Activated B cell treated with CpG ODN at 0.5 μM for 24 hours (primary cell): ENCODE measurements around the gene CTDSP2. TPM values are rescaled to one million over a fixed set of nuclear protein-coding genes. Genes with fewer than 3 reads are reported as not detected.
"Not testable (repeated sequence)": the region's sequence is repeated elsewhere in the genome, so short reads cannot be mapped to it uniquely, and the experiment has no call there.

ENCODE experiments used
- ATAC-seq: fragments of 200-7000 bp; cut with Tn5 transposase; one replicate; pipeline ENCODE4 v1.10.0; 2021; ENCODE audit warnings: low read depth, mild to moderate bottlenecking, moderate library complexity
- CTCF ChIA-PET: fragments of 350-600 bp; sonication (Branson Sonifier 250); formaldehyde crosslinking; loops from one replicate; lab custom pipeline; 2021; ENCODE audit warnings: antibody characterized with exemption; lab: Charles Lee
- POLR2A ChIA-PET: fragments of 350-600 bp; sonication (Branson Sonifier 250); formaldehyde crosslinking; loops from one replicate; lab custom pipeline; 2021; ENCODE audit warnings: antibody characterized with exemption; lab: Charles Lee
- DNase-seq: peaks from one replicate; pipeline ENCODE4 v3.0.0; 2022
- H3K27ac Mint-ChIP-seq: one replicate; pipeline ENCODE4 v1.8.0; 2020; ENCODE audit warnings: mixed read lengths
- H3K27me3 Mint-ChIP-seq: one replicate; pipeline ENCODE4 v1.8.0; 2021; ENCODE audit warnings: mixed read lengths
- H3K36me3 Mint-ChIP-seq: one replicate; pipeline ENCODE4 v1.8.0; 2021; ENCODE audit warnings: low read depth, mixed read lengths
- H3K4me1 Mint-ChIP-seq: one replicate; pipeline ENCODE4 v1.8.0; 2021; ENCODE audit warnings: mixed read lengths
- H3K4me3 Mint-ChIP-seq: one replicate; pipeline ENCODE4 v1.8.0; 2020; ENCODE audit warnings: mild to moderate bottlenecking, mixed read lengths
- H3K9me3 Mint-ChIP-seq: one replicate; pipeline ENCODE4 v1.8.0; 2020; ENCODE audit warnings: mixed read lengths
- intact Hi-C: fragments of 100-400 bp; cut with micrococcal nuclease; formaldehyde crosslinking; loops from one replicate; pipeline ENCODE4 v1.15.1; 2024
- total RNA-seq: library from RNA; stranded (reverse); gene quantifications from 2 replicates; pipeline ENCODE4 v1.2.3, GENCODE V29; 2022
- TF ChIP-seq, protein P1 (sequence below): fragments of 200-600 bp; IDR thresholded peaks from one replicate; pipeline ENCODE4 v1.8.0; 2022; ENCODE audit warnings: antibody characterized with exemption, mild to moderate bottlenecking

The CTDSP2 gene
- total RNA-seq, 1 donor from 2014 or later = 81.5 TPM

DNA sequence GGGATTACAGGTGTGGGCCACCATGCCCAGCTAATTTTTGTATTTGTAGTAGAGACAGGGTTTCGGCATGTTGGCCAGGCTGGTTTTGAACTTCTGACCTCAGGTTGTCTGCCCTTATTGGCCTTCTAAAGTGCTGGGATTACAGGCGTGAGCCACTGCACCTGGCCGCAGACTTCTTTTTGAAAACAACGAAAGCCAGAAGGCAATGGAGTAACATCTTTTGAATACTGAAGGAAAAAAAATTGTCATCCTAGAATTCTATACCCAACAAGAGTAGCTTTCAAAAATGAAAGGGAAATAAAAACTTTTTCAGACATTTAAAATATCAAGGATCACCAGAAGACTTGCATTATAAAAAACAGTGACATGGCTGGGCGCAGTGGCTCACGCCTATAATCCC lies 38.7 kb upstream of the CTDSP2 start:
- H3K9me3 Mint-ChIP-seq = no peaks in the 10 kb centered on the region
- TF ChIP-seq, protein P1, sequence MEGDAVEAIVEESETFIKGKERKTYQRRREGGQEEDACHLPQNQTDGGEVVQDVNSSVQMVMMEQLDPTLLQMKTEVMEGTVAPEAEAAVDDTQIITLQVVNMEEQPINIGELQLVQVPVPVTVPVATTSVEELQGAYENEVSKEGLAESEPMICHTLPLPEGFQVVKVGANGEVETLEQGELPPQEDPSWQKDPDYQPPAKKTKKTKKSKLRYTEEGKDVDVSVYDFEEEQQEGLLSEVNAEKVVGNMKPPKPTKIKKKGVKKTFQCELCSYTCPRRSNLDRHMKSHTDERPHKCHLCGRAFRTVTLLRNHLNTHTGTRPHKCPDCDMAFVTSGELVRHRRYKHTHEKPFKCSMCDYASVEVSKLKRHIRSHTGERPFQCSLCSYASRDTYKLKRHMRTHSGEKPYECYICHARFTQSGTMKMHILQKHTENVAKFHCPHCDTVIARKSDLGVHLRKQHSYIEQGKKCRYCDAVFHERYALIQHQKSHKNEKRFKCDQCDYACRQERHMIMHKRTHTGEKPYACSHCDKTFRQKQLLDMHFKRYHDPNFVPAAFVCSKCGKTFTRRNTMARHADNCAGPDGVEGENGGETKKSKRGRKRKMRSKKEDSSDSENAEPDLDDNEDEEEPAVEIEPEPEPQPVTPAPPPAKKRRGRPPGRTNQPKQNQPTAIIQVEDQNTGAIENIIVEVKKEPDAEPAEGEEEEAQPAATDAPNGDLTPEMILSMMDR = no peak
- intact Hi-C loops = no loop called here

GRCh38 chr12:57883700-57884099 lies 37.2 kb upstream of the CTDSP2 start:
- H3K9me3 Mint-ChIP-seq = no peaks in the 10 kb centered on the region
- H3K4me3 Mint-ChIP-seq = no peak overlapping the region
- no peaks in the 10 kb centered on the region for H3K27me3 Mint-ChIP-seq
- no peak overlapping the region for H3K27ac Mint-ChIP-seq
- intact Hi-C loops = no loop called here
- CTCF ChIA-PET = no interaction called here
- TF ChIP-seq, protein P1 = no peak
- POLR2A ChIA-PET = no interaction called here
- H3K4me1 Mint-ChIP-seq = no peaks in the 10 kb centered on the region
- no peaks in the 10 kb centered on the region for H3K36me3 Mint-ChIP-seq
- ATAC-seq (no peak), DNase-seq (no peak)

More for the DNA sequence above, 38.7 kb upstream of the CTDSP2 start:
- H3K27ac Mint-ChIP-seq = no peak overlapping the region
- H3K4me3 Mint-ChIP-seq = no peak overlapping the region
- no peaks in the 10 kb centered on the region for H3K4me1 Mint-ChIP-seq
- ChIA-PET POLR2A (interaction anchor here (0.6 kb wide), 1 partner anchor 52 kb away, joined by 3 read pairs; no protein-coding TSS in a partner anchor), CTCF (no interaction called here)
- no peaks in the 10 kb centered on the region for H3K27me3 Mint-ChIP-seq
- no peaks in the 10 kb centered on the region for H3K36me3 Mint-ChIP-seq
- DNase-seq (no peak), ATAC-seq (no peak)

DNA sequence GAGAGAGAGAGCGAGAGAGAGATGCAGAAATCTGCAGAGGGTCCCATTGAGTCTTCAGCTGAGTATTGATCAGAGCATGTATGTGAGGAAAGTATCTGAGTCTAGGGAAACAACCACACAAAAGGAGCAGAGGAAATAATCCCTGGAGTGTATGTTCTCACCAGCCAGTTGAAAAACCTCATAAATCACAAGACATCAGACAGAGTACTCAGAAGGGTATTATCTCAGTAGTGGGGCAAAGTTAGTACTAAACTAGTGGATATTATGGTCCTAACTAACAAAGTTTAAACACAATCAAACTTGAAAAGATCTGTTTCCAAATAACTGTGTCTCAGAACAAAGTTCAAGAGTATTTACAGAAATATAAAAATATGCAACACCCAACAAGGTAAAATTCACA lies 36.5 kb upstream of the CTDSP2 start:
- no peak for ATAC-seq
- Mint-ChIP-seq H3K4me3 (no peak overlapping the region), H3K27me3 (no peaks in the 10 kb centered on the region), H3K4me1 (no peaks in the 10 kb centered on the region), H3K9me3 (no peaks in the 10 kb centered on the region), H3K27ac (no peak overlapping the region), H3K36me3 (no peaks in the 10 kb centered on the region)
- TF ChIP-seq, protein P1 = no peak
- CTCF ChIA-PET = interaction anchor here (1.3 kb wide), 1 partner anchor 9 kb away, joined by 3 read pairs; no protein-coding TSS in a partner anchor
- intact Hi-C loops = no loop called here
- POLR2A ChIA-PET = no interaction called here
- no peak for DNase-seq

GRCh38 chr12:57882575-57882974 lies 36.0 kb upstream of the CTDSP2 start:
- no peaks in the 10 kb centered on the region for H3K36me3 Mint-ChIP-seq
- H3K27me3 Mint-ChIP-seq = no peaks in the 10 kb centered on the region
- intact Hi-C loops = no loop called here
- POLR2A ChIA-PET = no interaction called here
- ATAC-seq = no peak
- no peak overlapping the region for H3K4me3 Mint-ChIP-seq
- TF ChIP-seq, protein P1 = no peak
- H3K9me3 Mint-ChIP-seq = no peaks in the 10 kb centered on the region
- no peak for DNase-seq
- CTCF ChIA-PET = interaction anchor here (1.3 kb wide), 1 partner anchor 9 kb away, joined by 3 read pairs; no protein-coding TSS in a partner anchor
- H3K4me1 Mint-ChIP-seq = no peaks in the 10 kb centered on the region
- H3K27ac Mint-ChIP-seq = no peak overlapping the region

- intact Hi-C loops = no loop called here
- no peaks in the 10 kb centered on the region for H3K4me1 Mint-ChIP-seq
- H3K27me3 Mint-ChIP-seq = no peaks in the 10 kb centered on the region
- ATAC-seq = no peak
- H3K9me3 Mint-ChIP-seq = no peaks in the 10 kb centered on the region
- no peak for DNase-seq
- POLR2A ChIA-PET = no interaction called here
- H3K4me3 Mint-ChIP-seq = no peak overlapping the region
- no peak overlapping the region for H3K27ac Mint-ChIP-seq
- TF ChIP-seq, protein P1 = no peak
- CTCF ChIA-PET = no interaction called here
- no peaks in the 10 kb centered on the region for H3K36me3 Mint-ChIP-seq
Measured at GRCh38 chr12:57881475-57881874, 34.9 kb upstream of the CTDSP2 start.

DNA sequence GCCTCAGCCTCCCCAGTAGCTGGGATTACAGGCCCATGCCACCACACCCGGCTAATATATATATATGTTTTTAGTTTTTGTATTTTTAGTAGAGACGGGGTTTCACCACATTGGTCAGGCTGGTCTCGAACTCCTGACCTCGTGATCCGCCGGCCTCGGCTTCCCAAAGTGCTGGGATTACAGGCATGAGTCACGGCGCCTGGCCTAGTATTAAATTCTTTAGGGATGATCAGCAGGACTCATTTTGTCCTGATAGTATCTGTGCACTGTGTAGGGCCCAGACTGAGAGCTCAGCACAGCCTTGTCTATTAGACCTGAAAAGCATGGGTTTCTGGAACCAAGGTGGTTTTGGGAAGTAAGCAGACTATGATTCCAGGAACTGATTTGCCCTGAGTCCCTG lies 34.5 kb upstream of the CTDSP2 start:
- H3K9me3 Mint-ChIP-seq, H3K4me3 Mint-ChIP-seq, intact Hi-C loops, ATAC-seq, POLR2A ChIA-PET, H3K27ac Mint-ChIP-seq, H3K27me3 Mint-ChIP-seq, H3K4me1 Mint-ChIP-seq, CTCF ChIA-PET, H3K36me3 Mint-ChIP-seq, DNase-seq: not testable (repeated sequence)
